ENCODE measurements around the gene INTS15.
"Not testable (repeated sequence)": the region's sequence is repeated elsewhere in the genome, so short reads cannot be mapped to it uniquely, and the experiment has no call there.

The INTS15 gene

GRCh38 chr7:6619961-6620360, 30.1 kb downstream of the INTS15 start:
- no peak for DNase-seq

GRCh38 chr7:6621195-6622133, 31.6 kb downstream of the INTS15 start:
- no peak for DNase-seq

- no peak for DNase-seq
Observed at GRCh38 chr7:6622134-6622710, 32.4 kb downstream of the INTS15 start.

GRCh38 chr7:6623589-6624245, 33.9 kb downstream of the INTS15 start:
- DNase-seq, result no peak

- no peak for DNase-seq
Observed at GRCh38 chr7:6624246-6624611, 34.4 kb downstream of the INTS15 start.

GRCh38 chr7:6628045-6628444, 38.2 kb downstream of the INTS15 start:
- peak; percentile 60 to 84 for DNase-seq

- DNase-seq, result no peak
Observed at GRCh38 chr7:6630007-6630849, 40.4 kb downstream of the INTS15 start.

GRCh38 chr7:6631605-6632004, 41.8 kb downstream of the INTS15 start:
- DNase-seq, result no peak

- no peak for DNase-seq
Observed at GRCh38 chr7:6634021-6634420, 44.2 kb downstream of the INTS15 start.

GRCh38 chr7:6634971-6635370, 45.1 kb downstream of the INTS15 start:
- not testable (repeated sequence) for DNase-seq

- peak in 1 of 2 experiments; percentile 43 for DNase-seq
Observed at GRCh38 chr7:6636741-6637543, 47.1 kb downstream of the INTS15 start, which contains the start of gene ZNF316. TSS of gene ZNF316 (plus strand) at chr7:6637318. CDS start at chr7:6642410, 5,092 bp downstream.

- peak in 1 of 2 experiments; percentile 42 for DNase-seq
Observed at GRCh38 chr7:6637544-6638229, 47.9 kb downstream of the INTS15 start.

GRCh38 chr7:6639032-6639431, 49.2 kb downstream of the INTS15 start:
- DNase-seq, result no peak

- DNase-seq, result no peak
Observed at GRCh38 chr7:6639627-6640026, 49.8 kb downstream of the INTS15 start.

- DNase-seq, result no peak
Observed at GRCh38 chr7:6640246-6640721, 50.5 kb downstream of the INTS15 start.

- DNase-seq, result no peak
Observed at GRCh38 chr7:6641305-6642035, 51.6 kb downstream of the INTS15 start.

- no peak for DNase-seq
Observed at GRCh38 chr7:6642239-6642839, 52.5 kb downstream of the INTS15 start.

- DNase-seq, result no peak
Observed at GRCh38 chr7:6642861-6643640, 53.2 kb downstream of the INTS15 start.
